Activated T-helper 2 cell treated with anti-CD3 and anti-CD28 coated beads, Interferon-gamma antibody, Interleukin-2, Interleukin-4, amounts not matched to agents 10 μg/mL and 5 μg/mL and 100 μg/mL, durations not matched to agents 14 hours and 24 hours and 36 hours (primary cell): ENCODE measurements around the gene PDGFC. TPM values are rescaled to one million over a fixed set of nuclear protein-coding genes. Genes with fewer than 3 reads are reported as not detected.

Source experiments
- DNase-seq: peaks from one replicate; pipeline ENCODE4 v3.0.0; 2021; ENCODE audit warnings: low spot score
- H3K27ac Mint-ChIP-seq: one replicate; pipeline ENCODE4 v1.8.0; 2021; ENCODE audit warnings: mixed read lengths
- H3K27me3 Mint-ChIP-seq: one replicate; pipeline ENCODE4 v1.8.0; 2021; ENCODE audit warnings: low read depth, mixed read lengths
- H3K36me3 Mint-ChIP-seq: one replicate; pipeline ENCODE4 v1.8.0; 2021; ENCODE audit warnings: low read depth, mixed read lengths
- H3K4me1 Mint-ChIP-seq: one replicate; pipeline ENCODE4 v1.8.0; 2021; ENCODE audit warnings: low read depth, mixed read lengths
- H3K4me3 Mint-ChIP-seq: one replicate; pipeline ENCODE4 v1.8.0; 2021; ENCODE audit warnings: low read depth, mild to moderate bottlenecking, moderate library complexity, mixed read lengths
- H3K9me3 Mint-ChIP-seq: one replicate; pipeline ENCODE4 v1.8.0; 2021; ENCODE audit warnings: mixed read lengths
- intact Hi-C: fragments of 100-400 bp; cut with micrococcal nuclease; formaldehyde crosslinking; loops from one replicate; pipeline ENCODE4 v1.15.1; 2023
- total RNA-seq: library from RNA; stranded (reverse); gene quantifications from 2 replicates; pipeline ENCODE4 v1.2.3, GENCODE V29; 2022

The PDGFC gene, protein sequence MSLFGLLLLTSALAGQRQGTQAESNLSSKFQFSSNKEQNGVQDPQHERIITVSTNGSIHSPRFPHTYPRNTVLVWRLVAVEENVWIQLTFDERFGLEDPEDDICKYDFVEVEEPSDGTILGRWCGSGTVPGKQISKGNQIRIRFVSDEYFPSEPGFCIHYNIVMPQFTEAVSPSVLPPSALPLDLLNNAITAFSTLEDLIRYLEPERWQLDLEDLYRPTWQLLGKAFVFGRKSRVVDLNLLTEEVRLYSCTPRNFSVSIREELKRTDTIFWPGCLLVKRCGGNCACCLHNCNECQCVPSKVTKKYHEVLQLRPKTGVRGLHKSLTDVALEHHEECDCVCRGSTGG
- total RNA-seq: not detected in 2 replicates

DNA sequence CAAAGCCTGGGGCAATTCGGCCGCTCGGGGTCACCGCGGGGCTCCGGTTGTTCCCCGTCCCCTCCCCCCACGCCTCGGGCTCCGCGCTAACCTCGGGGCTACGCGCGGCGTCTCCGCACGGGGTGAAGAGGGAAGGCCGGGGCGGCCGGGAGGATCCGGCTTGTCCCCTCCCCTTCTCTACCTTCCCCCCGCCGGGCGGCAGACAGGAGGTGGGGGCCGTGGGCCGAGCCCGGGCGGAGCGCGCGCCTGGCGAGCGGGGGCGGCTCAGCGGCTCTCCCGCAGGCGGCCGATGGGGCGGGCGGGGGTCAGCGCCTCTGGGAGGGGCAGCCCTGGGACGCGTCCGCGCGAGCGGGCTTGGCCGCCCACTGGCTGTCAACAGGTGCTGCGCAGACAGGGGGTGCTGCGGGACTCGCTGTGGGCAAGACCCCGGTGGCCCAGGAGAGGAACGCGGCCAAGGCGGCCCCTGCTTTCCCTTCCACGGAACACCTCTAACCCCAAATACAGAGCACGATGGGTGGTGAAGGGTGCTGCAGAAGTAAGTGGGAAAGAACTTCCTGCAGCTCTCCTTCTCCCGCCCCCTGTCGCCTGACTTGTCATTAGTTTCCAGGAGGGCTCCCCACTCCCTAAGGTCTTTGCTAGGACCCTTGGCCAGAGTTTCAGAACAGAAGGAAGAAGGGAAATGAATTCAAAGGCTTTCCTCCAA is at the start of gene PDGFC:
Gene PDGFC, minus strand, starts transcription at position 124 of the 703 bp plus-strand sequence. CDS start 896 bp downstream, outside the sequence.
- no peaks in the 10 kb centered on the region for H3K36me3 Mint-ChIP-seq
- peaks cover 7% of the 10 kb centered on the region for H3K4me1 Mint-ChIP-seq
- intact Hi-C loops: no loop called here
- no peak for DNase-seq
- no peaks in the 10 kb centered on the region for H3K9me3 Mint-ChIP-seq
- H3K27ac Mint-ChIP-seq: no peak within 1 kb of the TSS
- peak within 1 kb of the TSS; percentile 42 for H3K4me3 Mint-ChIP-seq
- H3K27me3 Mint-ChIP-seq: peaks cover 41% of the 10 kb centered on the region

DNA sequence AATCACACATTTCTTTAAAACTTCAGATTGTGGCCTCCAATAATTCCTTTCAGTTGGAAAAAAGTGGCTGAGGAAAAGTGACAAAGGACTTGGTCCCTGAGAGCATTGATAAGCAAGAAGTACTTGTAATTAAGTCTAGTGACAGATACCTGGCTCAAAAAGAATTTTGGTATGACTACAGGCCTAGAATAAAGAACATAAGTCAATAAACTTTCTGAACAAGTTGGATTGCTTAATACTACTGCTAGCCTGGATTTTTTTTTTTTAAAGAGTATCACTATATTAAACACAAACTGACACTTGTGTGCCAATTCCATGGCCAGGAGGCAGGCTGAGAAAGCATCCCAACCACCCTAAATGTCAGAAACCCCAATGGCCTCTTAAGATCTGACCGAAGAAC is 49.3 kb upstream of the PDGFC start:
- DNase-seq: no peak
- H3K27ac Mint-ChIP-seq: no peak overlapping the region
- no peaks in the 10 kb centered on the region for H3K27me3 Mint-ChIP-seq
- H3K4me1 Mint-ChIP-seq: no peaks in the 10 kb centered on the region
- H3K9me3 Mint-ChIP-seq: no peaks in the 10 kb centered on the region
- no peak overlapping the region for H3K4me3 Mint-ChIP-seq
- no peaks in the 10 kb centered on the region for H3K36me3 Mint-ChIP-seq
- intact Hi-C loops: no loop called here

DNA sequence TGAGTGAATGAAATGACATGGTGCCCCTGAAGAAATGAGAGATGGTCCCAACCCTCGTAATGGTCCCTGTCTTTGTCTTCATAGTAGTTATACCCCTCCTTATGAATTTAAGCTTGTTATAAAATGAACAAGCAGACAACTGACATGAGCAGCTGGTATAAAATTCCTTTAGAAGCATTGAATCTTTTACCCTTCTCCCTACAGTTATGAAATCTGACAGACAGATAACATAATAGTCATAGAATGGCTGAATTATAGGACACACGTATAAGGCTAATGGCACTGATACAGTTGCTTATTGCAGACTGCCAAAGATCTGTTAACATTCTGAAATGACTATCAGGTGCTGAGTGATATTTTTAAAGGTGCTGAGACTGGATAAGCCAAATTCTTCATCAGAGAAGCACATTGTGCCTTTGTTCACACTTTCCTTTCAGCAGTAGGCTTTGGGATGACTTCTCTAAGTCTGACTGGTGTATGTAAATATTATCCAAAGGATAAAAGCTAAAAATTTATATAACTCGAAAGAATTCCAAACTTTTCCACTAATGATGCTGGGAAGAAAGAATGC is 47.4 kb upstream of the PDGFC start:
- Mint-ChIP-seq H3K27me3 (no peaks in the 10 kb centered on the region), H3K4me3 (no peak overlapping the region), H3K4me1 (no peaks in the 10 kb centered on the region), H3K9me3 (no peaks in the 10 kb centered on the region), H3K36me3 (no peaks in the 10 kb centered on the region), H3K27ac (no peak overlapping the region)
- no peak for DNase-seq
- intact Hi-C loops: no loop called here

DNA sequence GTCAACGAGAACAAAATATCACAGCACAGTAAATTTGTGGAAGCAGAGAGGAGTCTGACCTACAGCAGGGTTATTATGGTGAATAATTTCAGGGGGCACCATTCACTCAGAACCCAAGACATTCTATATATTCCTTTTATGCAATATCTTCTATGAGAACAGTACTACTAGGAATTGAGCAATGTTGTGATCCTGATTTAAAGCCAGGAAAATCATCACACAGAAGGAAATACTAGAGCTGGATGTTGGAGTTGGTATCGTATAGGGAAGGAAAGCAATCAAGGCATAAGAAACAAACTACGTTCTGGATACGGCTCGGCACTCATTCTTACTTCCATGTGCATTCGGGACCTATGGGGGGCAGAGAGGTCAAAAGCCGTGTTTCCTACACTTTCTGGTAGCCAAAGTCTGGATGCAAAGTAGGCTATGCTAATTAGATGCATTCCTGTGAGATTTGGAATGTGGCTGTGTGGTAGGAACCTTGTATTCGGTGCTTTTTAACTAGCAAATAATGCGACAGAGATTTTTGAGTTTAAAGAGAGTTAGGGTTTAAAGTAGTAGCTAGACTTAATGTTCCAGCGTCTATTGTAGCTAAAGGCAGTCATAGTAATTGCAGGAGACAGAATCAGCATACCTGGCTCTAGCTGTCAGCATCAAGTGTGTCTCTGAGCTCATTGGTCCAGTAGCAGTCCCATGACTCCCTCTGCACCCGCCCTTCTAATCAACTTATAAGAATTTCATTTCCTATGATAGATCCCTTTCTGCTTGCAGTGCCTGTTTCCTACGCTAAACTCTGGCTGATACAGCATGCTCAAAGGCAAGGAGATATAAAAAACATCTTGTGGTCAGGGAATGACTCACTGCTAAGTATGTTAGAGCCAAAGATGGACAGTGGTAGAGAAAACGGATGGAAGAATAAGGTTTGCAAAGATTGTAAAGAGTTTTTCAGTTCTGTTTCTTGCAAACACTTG is 43.3 kb upstream of the PDGFC start:
- no peak overlapping the region for H3K4me3 Mint-ChIP-seq
- H3K4me1 Mint-ChIP-seq: no peaks in the 10 kb centered on the region
- intact Hi-C loops: no loop called here
- no peaks in the 10 kb centered on the region for H3K27me3 Mint-ChIP-seq
- no peak overlapping the region for H3K27ac Mint-ChIP-seq
- DNase-seq: no peak
- H3K9me3 Mint-ChIP-seq: no peaks in the 10 kb centered on the region
- H3K36me3 Mint-ChIP-seq: no peaks in the 10 kb centered on the region

DNA sequence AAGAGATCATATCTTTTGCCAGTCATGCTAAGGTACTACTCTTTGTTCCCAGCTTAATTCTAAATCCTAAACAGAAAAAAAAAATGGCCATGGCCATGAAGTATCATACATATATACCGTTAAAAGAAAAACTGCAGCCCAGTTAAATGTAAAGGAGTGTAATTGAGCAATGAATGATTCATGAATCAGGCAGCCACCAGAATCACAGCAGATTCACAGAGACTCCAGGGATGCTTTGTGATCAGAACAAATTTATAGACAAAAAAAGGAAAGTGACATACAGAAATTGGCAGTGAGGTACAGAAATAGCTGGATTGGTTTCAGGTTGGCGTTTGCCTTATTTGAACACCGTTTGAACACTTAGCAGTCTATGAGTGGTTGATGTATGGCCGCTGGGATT is 42.1 kb upstream of the PDGFC start:
- Mint-ChIP-seq H3K36me3 (no peaks in the 10 kb centered on the region), H3K27ac (no peak overlapping the region), H3K4me3 (no peak overlapping the region), H3K4me1 (no peaks in the 10 kb centered on the region), H3K27me3 (no peaks in the 10 kb centered on the region), H3K9me3 (no peaks in the 10 kb centered on the region)
- no peak for DNase-seq
- intact Hi-C loops: no loop called here

DNA sequence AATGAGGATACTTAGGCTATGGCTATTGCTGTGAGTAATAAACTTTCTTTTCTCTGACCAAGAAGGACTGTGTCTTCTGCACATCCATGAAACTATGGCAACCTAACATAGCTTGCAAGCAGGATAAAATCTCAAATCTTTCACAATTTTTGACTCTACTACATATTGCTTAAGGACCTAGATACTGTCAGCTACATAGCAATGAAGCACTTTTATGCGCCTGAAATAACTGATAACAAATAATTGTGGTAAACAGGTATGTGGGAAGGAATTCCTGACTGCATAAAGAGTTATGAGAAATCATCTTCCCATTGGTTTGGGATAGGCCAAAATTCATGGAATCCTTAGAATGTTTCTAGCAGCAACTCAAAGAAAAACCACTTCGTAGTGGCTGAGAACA is 41.2 kb upstream of the PDGFC start:
- Mint-ChIP-seq H3K27me3 (no peaks in the 10 kb centered on the region), H3K4me3 (no peak overlapping the region), H3K9me3 (no peaks in the 10 kb centered on the region), H3K4me1 (no peaks in the 10 kb centered on the region), H3K27ac (no peak overlapping the region), H3K36me3 (no peaks in the 10 kb centered on the region)
- intact Hi-C loops: no loop called here
- DNase-seq: no peak

DNA sequence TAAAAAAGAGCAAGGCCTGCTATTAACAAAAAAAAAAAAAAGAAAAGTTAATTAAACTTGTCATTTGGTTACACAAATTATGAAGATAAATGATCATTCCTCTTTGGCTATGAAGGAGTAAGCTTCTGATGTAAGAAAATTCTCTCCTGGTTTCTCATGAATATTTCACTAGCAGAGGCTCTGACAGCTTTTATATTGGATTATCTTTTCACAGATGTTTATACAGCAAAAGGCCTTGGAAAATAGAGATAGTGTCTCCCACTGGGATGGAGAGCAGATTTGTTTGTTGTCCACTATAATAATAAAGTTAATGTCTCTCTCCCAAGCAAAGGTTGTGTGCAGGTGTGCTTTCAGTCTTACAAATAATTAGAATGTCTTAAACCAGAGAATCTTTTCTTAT is 40.7 kb upstream of the PDGFC start:
- no peaks in the 10 kb centered on the region for H3K9me3 Mint-ChIP-seq

DNA sequence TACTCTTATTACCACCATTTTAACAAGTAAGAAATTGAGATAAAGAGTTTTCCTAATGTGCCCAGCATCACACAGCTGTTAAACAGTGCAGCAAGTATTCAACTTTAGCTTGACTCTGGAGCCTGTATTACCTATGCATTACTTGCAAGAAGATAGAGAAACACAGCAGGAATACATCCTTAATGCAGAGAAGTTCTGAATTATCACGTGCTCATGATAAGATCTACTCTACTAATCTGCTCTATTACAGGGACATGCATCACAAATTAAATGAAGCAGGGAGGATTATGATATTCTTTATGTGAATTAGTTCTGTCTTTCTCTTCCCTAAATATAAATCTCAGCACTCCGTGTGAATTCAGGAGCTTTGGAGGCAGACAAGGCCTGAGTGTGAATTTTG is 39.0 kb upstream of the PDGFC start:
- intact Hi-C loops: no loop called here
- no peaks in the 10 kb centered on the region for H3K9me3 Mint-ChIP-seq
- H3K27ac Mint-ChIP-seq: no peak overlapping the region
- H3K36me3 Mint-ChIP-seq: no peaks in the 10 kb centered on the region
- no peaks in the 10 kb centered on the region for H3K4me1 Mint-ChIP-seq
- H3K27me3 Mint-ChIP-seq: no peaks in the 10 kb centered on the region
- no peak for DNase-seq
- H3K4me3 Mint-ChIP-seq: no peak overlapping the region

More for the DNA sequence above, 40.7 kb upstream of the PDGFC start:
- no peak overlapping the region for H3K27ac Mint-ChIP-seq
- no peaks in the 10 kb centered on the region for H3K4me1 Mint-ChIP-seq
- intact Hi-C loops: no loop called here
- H3K36me3 Mint-ChIP-seq: no peaks in the 10 kb centered on the region
- no peak for DNase-seq
- H3K4me3 Mint-ChIP-seq: no peak overlapping the region
- no peaks in the 10 kb centered on the region for H3K27me3 Mint-ChIP-seq

DNA sequence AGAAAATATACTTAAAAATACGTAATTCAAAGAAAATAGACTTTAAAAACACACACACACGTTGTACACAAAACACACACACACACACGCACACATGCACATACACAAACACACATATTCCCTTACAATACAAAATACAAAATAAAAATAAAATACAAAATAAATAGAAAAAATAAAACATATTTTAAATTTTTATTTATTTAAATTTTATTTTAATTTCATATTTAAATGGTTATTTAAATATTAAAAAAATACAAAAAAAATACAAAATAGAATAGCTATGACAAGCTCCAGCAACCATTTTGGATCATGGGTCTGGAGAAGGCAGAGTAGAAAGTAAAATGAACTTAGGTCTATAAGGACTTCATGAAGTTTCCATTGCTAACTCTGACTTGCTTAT is 34.2 kb upstream of the PDGFC start:
- Mint-ChIP-seq H3K4me3 (no peak overlapping the region), H3K27ac (no peak overlapping the region), H3K27me3 (no peaks in the 10 kb centered on the region), H3K9me3 (no peaks in the 10 kb centered on the region), H3K4me1 (no peaks in the 10 kb centered on the region), H3K36me3 (no peaks in the 10 kb centered on the region)
- no peak for DNase-seq
- intact Hi-C loops: no loop called here

DNA sequence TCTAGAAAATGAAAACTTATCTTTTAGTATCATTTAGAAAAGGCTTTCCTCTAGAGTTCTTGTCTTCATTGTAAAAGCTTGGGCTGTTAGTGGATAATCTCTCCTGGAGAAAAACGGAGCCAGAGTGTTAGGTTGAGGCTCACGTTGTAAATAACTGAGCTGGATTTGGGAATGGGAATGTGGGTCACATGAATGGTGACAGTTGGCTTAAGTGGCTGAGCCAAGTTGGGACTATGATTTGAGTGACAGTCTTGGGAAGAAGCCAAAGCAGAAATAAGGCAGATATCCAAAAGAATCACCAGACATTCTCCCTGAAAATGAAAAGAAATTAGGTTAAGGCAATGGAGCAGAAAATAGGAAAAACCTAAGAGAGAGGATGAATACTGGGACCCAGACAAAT is 33.6 kb upstream of the PDGFC start:
- DNase-seq: no peak
- H3K27me3 Mint-ChIP-seq: no peaks in the 10 kb centered on the region
- no peaks in the 10 kb centered on the region for H3K36me3 Mint-ChIP-seq

DNA sequence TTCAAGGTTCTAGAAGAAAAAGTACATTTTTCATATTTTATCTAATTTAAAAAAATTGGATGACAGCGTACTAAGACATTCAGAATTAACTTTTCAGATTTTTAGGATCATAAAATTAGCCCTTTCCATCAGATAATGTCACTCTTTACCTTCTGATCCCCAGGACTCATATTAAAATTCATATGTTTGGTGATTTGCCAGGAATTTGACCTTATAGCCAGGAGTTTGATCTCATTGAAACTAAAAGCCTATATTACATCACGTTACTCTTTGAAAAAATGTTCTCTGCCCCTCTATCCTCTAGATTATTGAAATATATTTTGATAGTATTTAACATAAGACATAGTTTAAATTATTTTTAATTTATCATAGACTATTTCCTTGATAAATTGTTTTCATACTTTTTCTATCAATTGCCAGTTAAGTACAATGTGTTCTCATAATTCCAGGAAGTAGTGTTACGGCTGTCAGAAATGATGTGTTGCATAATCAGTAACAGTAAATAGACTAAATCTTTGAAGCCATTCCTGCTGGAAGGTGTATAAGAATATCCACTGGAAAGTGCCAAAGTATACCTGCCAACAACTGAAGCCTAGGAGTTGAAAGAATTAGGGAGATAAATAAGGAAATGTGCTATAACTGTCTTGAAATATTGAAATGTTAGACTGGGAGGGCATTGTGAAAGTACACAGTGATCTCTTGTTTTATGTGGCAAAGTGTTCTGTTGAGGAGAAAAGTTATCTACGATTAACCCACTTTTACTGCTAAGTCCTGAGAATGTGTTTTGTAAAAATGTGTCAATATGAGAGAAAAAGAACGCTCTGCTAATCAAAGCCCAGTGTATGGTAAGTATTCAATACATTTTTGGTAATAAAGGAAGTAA is 32.9 kb upstream of the PDGFC start:
- H3K4me1 Mint-ChIP-seq: no peaks in the 10 kb centered on the region
- intact Hi-C loops: no loop called here
- no peak for DNase-seq
- H3K36me3 Mint-ChIP-seq: no peaks in the 10 kb centered on the region
- no peak overlapping the region for H3K4me3 Mint-ChIP-seq
- H3K9me3 Mint-ChIP-seq: no peaks in the 10 kb centered on the region
- no peak overlapping the region for H3K27ac Mint-ChIP-seq
- no peaks in the 10 kb centered on the region for H3K27me3 Mint-ChIP-seq

More for the DNA sequence above, 33.6 kb upstream of the PDGFC start:
- Mint-ChIP-seq H3K9me3 (no peaks in the 10 kb centered on the region), H3K4me3 (no peak overlapping the region), H3K27ac (no peak overlapping the region), H3K4me1 (no peaks in the 10 kb centered on the region)
- intact Hi-C loops: no loop called here

DNA sequence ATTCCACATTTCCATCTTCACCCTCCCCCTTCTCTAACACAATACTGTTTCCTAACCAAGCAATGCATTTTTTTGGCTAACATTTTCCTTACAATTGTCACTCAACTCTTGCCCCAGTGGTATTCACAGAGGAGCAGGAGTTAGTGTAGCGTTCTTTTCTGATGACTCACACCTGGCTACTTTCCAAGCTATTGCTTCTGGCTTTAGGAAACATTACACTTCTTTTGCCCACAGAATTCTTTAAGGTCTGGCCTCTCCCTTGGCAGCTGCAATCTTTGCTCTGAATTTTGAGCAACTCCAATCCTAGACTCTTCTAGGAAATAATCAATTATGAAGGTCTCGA is 27.5 kb upstream of the PDGFC start:
- no peaks in the 10 kb centered on the region for H3K36me3 Mint-ChIP-seq
- no peaks in the 10 kb centered on the region for H3K27me3 Mint-ChIP-seq
- H3K9me3 Mint-ChIP-seq: no peaks in the 10 kb centered on the region
- no peak for DNase-seq
- no peaks in the 10 kb centered on the region for H3K4me1 Mint-ChIP-seq
- H3K27ac Mint-ChIP-seq: no peak overlapping the region
- H3K4me3 Mint-ChIP-seq: no peak overlapping the region
- intact Hi-C loops: no loop called here
